SK-N-MC (cell line): ENCODE data around the gene CAMK2G.
"Not testable (repeated sequence)": the region's sequence is repeated elsewhere in the genome, so short reads cannot be mapped to it uniquely, and the experiment has no call there.

Experiments
- DNase-seq: peaks from one replicate; pipeline ENCODE4 v3.0.0-alpha.2; 2011; ENCODE audit warnings: low read depth, low spot score
- H3K27ac ChIP-seq: fragments of 200-600 bp; sonication (generic); 2 replicates; pipeline ENCODE4 v1.5.1; 2016; ENCODE audit warnings: mixed run types
- H3K36me3 ChIP-seq: fragments of 200-600 bp; sonication (generic); 2 replicates; pipeline ENCODE4 v1.6.1; 2017; ENCODE audit warnings: antibody characterized with exemption, low read length, mixed read lengths; ENCODE audit not compliant: insufficient read depth
- H3K4me3 ChIP-seq: fragments of 200-600 bp; sonication (generic); 2 replicates; pipeline ENCODE4 v1.5.1; 2016
- H3K9ac ChIP-seq: fragments of 200-600 bp; sonication (generic); 2 replicates; pipeline ENCODE4 v1.8.0; 2017; ENCODE audit warnings: mixed run types, mixed read lengths; ENCODE audit not compliant: insufficient read length
- H3K9me3 ChIP-seq: fragments of 200-600 bp; sonication (generic); 2 replicates; pipeline ENCODE4 v1.6.1; 2017; ENCODE audit warnings: low read depth, mild to moderate bottlenecking, antibody characterized with exemption, low read length, moderate library complexity, mixed read lengths
- EZH2 ChIP-seq: fragments of 200-600 bp; sonication (generic); IDR thresholded peaks from one replicate; pipeline ENCODE4 v1.6.1; 2017; ENCODE audit warnings: antibody characterized with exemption
- FOXP2 ChIP-seq: optimal IDR thresholded peaks from 2 replicates; pipeline ENCODE3; 2011; ENCODE audit warnings: mild to moderate bottlenecking, moderate library complexity; ENCODE audit not compliant: insufficient read depth; ENCODE audit errors: extremely low read length, control extremely low read depth
- POLR2AphosphoS5 ChIP-seq: IDR thresholded peaks from 2 replicates; pipeline ENCODE4 v1.6.1; 2012; ENCODE audit warnings: mild to moderate bottlenecking, low read depth, low read length, borderline replicate concordance

CAMK2G gene

GRCh38 chr10:73788864-73789658, 85.3 kb downstream of the CAMK2G start:
- Histone ChIP-seq H3K36me3 (no peaks in the 10 kb centered on the region; the same call in 1 of the 2 replicates), H3K9me3 (no peaks in the 10 kb centered on the region), H3K9ac (no peak overlapping the region), H3K27ac (no peak overlapping the region), H3K4me3 (no peak overlapping the region)
- DNase-seq: no peak
- no peak for TF ChIP-seq FOXP2
- TF ChIP-seq POLR2AphosphoS5: no peak
- TF ChIP-seq EZH2: no peak

GRCh38 chr10:73787031-73787800, 87.1 kb downstream of the CAMK2G start:
- not testable (repeated sequence) for H3K4me3 ChIP-seq, H3K9ac ChIP-seq, H3K36me3 ChIP-seq, H3K27ac ChIP-seq, H3K9me3 ChIP-seq, DNase-seq

- H3K27ac ChIP-seq: no peak overlapping the region
- TF ChIP-seq FOXP2: no peak
- TF ChIP-seq POLR2AphosphoS5: no peak
- TF ChIP-seq EZH2: no peak
- H3K9ac ChIP-seq: peak overlapping the region; percentile 76
- H3K4me3 ChIP-seq: peak overlapping the region; percentile 82
- DNase-seq: no peak
- H3K9me3 ChIP-seq: no peaks in the 10 kb centered on the region
- H3K36me3 ChIP-seq: no peaks in the 10 kb centered on the region; the same call in 1 of the 2 replicates
These were observed 87.9 kb downstream of the CAMK2G start for GRCh38 chr10:73786512-73786885.

- no peaks in the 10 kb centered on the region for H3K9me3 ChIP-seq
- no peak for DNase-seq
- peak overlapping the region; percentile 76 for H3K9ac ChIP-seq
- H3K36me3 ChIP-seq: no peaks in the 10 kb centered on the region; the same call in 1 of the 2 replicates
- TF ChIP-seq POLR2AphosphoS5: no peak
- no peak for TF ChIP-seq EZH2
- no peak for TF ChIP-seq FOXP2
- no peak overlapping the region for H3K27ac ChIP-seq
- peak overlapping the region; percentile 82 for H3K4me3 ChIP-seq
These were observed 88.4 kb downstream of the CAMK2G start for GRCh38 chr10:73785721-73786511.

GRCh38 chr10:73785211-73785720, 89.1 kb downstream of the CAMK2G start, which contains the start of gene ZSWIM8:
Gene ZSWIM8, plus strand, starts transcription at chr10:73785606. Its CDS starts 273 bp downstream, at chr10:73785879.
- Histone ChIP-seq H3K36me3 (no peaks in the 10 kb centered on the region; the same call in 1 of the 2 replicates), H3K27ac (peak within 1 kb of the TSS; percentile 57), H3K4me3 (peak within 1 kb of the TSS; percentile 82), H3K9ac (peak within 1 kb of the TSS; percentile 76), H3K9me3 (no peaks in the 10 kb centered on the region)
- no peak for TF ChIP-seq FOXP2
- TF ChIP-seq POLR2AphosphoS5: 0 out of 2 replicates have a peak, but pooled peaks have one; percentile 6
- no peak for TF ChIP-seq EZH2
- peak; percentile 74 for DNase-seq

GRCh38 chr10:73782749-73783085, 91.6 kb downstream of the CAMK2G start:
- TF ChIP-seq POLR2AphosphoS5 (no peak), EZH2 (no peak), FOXP2 (no peak)
- peak overlapping the region; percentile 86 for H3K4me3 ChIP-seq
- peak overlapping the region; percentile 87 for H3K9ac ChIP-seq
- H3K9me3 ChIP-seq: no peaks in the 10 kb centered on the region
- DNase-seq: no peak
- peak overlapping the region; percentile 84 for H3K27ac ChIP-seq
- no peaks in the 10 kb centered on the region; the same call in 1 of the 2 replicates for H3K36me3 ChIP-seq

GRCh38 chr10:73781879-73782748, 92.2 kb downstream of the CAMK2G start, which contains the start of gene CHCHD1:
Gene CHCHD1, plus strand, starts transcription at chr10:73782048. Its CDS starts 28 bp downstream, at chr10:73782076.
- DNase-seq: peak; percentile 10
- H3K27ac ChIP-seq: peak within 1 kb of the TSS; percentile 84
- peak within 1 kb of the TSS; percentile 86 for H3K4me3 ChIP-seq
- TF ChIP-seq FOXP2: no peak
- TF ChIP-seq POLR2AphosphoS5: peak; percentile 86
- no peak for TF ChIP-seq EZH2
- no peaks in the 10 kb centered on the region; the same call in 1 of the 2 replicates for H3K36me3 ChIP-seq
- peak within 1 kb of the TSS; percentile 87 for H3K9ac ChIP-seq
- no peaks in the 10 kb centered on the region for H3K9me3 ChIP-seq
